GM18526 (cell line): ENCODE results near the gene TUB.

Experiments
- POLR2A ChIP-seq: IDR thresholded peaks from 3 replicates; pipeline ENCODE4 v1.6.1; 2011; ENCODE audit not compliant: insufficient read length; ENCODE audit errors: extremely low read depth

The TUB gene

GRCh38 chr11:8103909-8104308 lies 22.9 kb downstream of the TUB start:
- TF ChIP-seq POLR2A, result no peak

DNA sequence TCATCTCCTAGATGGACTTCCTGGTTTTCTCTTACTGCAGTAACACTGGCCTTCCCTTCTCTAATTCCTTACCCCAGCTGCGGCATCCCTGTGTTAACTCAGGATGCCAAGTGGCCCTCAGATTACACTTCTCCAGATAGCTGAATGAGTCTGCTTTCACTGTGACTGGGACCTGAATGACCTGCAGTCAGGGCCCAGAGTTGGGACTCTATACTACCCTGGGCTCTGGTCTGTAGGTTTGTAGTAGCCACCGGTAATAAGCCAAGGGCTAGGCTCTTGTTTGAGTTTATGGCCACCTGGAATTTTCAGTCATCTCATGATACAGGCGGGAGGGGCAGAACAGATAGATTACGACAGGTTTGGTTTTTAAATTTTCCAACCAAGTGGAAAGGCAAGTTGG lies 24.1 kb downstream of the TUB start:
- TF ChIP-seq POLR2A, result no peak

- TF ChIP-seq POLR2A, result no peak
Observed at GRCh38 chr11:8105666-8106065, 24.7 kb downstream of the TUB start.

DNA sequence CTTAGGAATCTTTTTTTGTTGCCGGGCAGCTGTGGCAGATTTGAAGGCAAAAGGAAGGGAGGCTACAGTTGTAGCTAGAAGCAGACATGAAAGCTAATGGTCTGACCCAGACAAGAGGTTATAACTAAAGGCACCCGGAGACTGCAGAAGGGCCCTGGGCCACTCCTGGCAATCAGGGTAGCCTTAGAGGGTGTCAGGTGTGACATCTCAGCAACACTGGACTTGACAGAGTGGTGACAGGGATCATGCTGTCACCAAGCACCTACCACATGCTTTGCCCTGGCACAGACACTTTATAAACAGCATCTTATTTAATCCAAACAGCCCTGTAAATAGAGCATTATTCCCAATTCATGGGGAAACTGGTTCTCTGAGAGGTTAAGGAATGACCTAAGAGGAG lies 25.7 kb downstream of the TUB start:
- TF ChIP-seq POLR2A, result no peak

GRCh38 chr11:8107642-8108041 lies 26.6 kb downstream of the TUB start:
- TF ChIP-seq POLR2A, result no peak

DNA sequence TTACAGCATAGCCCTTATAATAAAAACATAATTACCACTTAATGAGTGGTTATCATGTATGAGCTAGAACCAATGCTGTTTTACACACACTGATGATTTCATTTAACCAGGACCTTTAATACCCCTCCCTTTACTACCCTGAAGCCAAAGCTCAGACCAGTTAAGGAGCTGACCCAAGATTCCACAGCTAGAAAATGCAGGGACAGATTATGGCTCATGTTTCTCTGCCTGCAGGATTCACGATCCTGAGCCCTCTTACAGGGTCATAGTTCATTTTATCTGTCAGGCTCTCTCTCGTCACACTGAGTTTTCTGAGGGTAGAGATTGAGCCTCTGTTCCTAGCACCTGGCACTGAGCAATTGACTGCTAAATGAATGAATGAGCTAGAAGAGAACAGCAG lies 27.4 kb downstream of the TUB start:
- TF ChIP-seq POLR2A, result no peak

DNA sequence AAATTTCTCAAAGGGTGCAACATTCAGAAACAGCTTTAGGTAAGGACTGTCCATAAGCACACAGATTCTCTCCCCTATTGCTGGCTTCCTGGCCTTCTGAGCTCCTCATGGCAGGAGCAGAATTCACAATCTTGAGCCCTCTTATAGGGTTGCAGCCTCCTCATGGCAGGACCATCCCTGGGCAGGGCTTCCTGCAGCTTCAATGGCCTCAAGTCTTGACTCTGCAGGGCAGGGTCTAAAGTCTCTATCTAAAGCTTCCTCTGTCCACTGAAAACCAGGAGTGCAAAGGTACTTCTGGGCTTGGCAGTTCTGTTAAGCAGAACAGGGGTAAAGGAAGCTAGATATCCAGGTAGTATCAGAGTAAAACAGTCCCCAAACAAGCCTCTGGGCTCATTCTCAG lies 28.7 kb downstream of the TUB start:
- no peak for TF ChIP-seq POLR2A

DNA sequence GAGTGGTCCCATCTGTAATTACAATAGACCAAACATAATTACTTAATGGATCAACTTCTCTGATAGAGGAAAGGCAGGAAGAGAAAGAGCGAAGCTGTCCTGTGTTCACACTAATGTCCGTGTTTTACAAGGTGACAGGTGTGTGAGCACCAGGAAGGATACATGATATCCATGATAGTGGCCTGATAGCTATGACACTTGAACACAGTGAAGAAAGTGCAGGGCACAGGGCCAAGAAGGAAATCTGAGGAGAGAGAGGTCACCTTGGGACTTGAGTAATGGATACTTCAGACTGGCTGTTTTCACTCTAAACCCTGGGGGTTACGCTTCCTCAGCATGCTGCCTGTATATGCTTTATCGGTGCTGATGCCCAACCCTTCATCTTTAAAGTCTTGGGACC lies 29.4 kb downstream of the TUB start:
- TF ChIP-seq POLR2A, result no peak

DNA sequence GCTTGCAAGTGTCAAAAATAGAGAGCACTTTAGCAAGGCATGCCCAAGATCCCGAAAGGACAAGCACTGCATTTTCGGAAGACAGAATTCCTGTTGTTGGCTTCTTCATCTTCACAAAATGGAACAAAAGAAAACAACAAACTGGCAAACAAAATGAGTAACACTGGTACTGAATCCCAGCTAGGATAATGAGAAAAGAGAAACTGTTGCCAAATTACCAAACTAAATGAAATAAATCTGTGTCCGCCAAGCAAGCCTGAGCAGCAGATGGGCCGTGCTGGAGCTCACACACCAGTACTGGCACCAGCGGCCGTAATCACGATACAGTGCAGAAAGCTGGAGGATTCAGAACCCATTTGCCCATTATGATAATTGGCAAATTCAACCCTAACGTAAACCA lies 30.6 kb downstream of the TUB start:
- no peak for TF ChIP-seq POLR2A

DNA sequence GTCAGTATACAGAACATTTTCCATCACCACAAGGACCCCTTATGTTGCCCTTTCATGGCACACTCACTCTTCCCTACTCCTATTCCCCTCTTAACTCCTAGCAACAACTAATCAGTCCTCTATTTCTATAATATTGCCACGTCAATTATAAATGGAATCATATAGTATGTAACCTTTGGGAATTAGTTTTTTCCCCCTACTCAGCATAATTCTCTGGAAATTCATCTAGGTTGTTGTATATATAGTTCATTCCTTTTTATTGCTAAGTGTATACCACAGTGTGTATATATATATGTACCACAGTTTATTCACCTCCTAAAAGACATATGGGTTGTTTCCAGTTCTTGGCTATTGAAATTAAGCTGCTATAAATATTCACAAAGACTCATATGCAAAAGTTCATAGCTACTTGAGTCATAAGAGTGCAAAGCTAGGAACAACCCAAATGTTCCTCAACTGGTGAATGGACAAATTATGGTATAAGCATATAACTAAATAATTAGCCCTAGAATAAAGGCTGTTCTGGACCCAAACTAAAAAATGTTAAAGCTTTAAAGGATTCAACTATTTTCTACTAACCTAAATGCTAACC lies 41.3 kb downstream of the TUB start:
- TF ChIP-seq POLR2A, result no peak

DNA sequence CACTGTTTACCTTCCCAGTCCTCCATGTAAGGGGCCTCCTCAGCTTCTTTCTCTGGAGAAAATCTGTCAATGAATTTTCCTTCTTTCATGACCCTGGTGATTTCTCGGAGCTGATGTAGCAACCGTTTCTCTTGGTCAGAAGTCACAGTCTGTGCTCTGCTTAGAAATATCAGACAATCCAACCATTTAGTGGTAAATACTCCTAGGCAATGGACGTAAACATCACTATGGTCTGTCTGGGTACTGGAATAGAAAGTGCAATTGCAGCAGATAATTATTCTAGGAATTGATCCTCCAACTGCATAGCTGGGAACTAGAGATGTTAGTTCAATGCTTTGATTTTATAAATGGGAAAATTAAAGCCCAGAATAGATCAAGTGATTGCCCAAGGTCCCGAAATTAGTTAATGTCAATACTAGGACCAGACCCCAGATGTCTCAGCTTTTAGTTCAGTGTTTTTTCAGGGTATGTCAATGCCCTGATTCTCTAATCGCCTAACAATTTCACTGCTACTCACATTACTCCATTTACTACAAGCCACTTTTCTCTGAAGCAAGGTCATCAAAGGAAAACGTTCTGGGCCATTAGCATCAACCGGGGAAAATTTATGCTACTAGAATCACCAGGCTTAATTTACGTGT lies 45.8 kb downstream of the TUB start:
- no peak for TF ChIP-seq POLR2A

DNA sequence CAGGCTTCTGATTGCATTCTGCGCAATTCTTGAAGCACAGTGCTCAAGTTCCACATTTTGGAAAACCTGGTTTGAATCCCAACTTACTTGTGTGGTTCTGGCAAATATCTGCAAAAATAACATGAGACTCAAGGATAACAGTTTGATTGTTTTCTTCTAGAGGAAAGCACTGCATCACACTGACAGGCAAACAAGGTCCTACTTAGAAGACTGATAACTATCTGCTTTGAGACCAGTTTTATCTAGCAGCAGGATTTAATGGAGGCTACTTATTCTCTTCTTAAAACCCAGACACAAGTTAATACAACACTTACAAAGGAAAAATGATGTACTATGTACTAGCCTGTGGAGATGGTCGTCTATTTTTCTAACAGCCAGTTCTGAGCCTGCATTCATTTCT lies 46.4 kb downstream of the TUB start:
- TF ChIP-seq POLR2A, result no peak

DNA sequence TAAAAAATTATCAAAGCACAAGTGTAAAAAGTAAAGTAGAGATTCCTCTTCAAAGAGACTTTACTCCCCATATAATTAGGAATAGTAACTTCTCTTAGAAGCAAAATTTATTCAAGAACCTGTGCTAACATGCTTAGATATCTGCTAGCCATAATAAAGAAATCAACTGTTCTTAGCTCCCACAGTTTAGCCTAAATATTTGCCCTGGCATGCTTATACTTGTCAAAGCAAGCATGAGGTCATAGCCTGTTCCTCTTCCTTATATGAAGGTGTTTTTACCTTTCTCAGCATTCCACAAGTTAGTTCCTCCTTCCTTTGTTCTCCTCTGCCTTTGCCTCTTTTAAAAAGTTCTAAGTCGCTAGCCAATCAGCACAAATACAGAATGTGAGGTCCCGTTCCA lies 57.5 kb downstream of the TUB start:
- no peak for TF ChIP-seq POLR2A

GRCh38 chr11:8149726-8150125 lies 68.7 kb downstream of the TUB start:
- TF ChIP-seq POLR2A, result no peak
